Suppressor macrophage treated with lipopolysaccharide for 4 hours (primary cell): Measurements from ENCODE around the gene FAM171A1.
A peak's percentile ranks its signal among the peaks of the same experiment; 100 is the strongest.
"Not testable (repeated sequence)": the region's sequence is repeated elsewhere in the genome, so short reads cannot be mapped to it uniquely, and the experiment has no call there.

Experiments used
- DNase-seq: peaks from one replicate; pipeline ENCODE4 v3.0.0-alpha.2; 2020

Gene FAM171A1

GRCh38 chr10:15344256-15344875, 26.7 kb downstream of the FAM171A1 start:
- no peak for DNase-seq

- no peak for DNase-seq
Measured at GRCh38 chr10:15342970-15343369, 28.1 kb downstream of the FAM171A1 start.

GRCh38 chr10:15341502-15342128, 29.5 kb downstream of the FAM171A1 start:
- DNase-seq, result no peak

- DNase-seq, result no peak
Measured at GRCh38 chr10:15339892-15340291, 31.2 kb downstream of the FAM171A1 start.

GRCh38 chr10:15337441-15337923, 33.6 kb downstream of the FAM171A1 start:
- DNase-seq, result not testable (repeated sequence)

- no peak for DNase-seq
Measured at GRCh38 chr10:15336211-15336610, 34.9 kb downstream of the FAM171A1 start.

- DNase-seq, result no peak
Measured at GRCh38 chr10:15335508-15335907, 35.6 kb downstream of the FAM171A1 start.

GRCh38 chr10:15334650-15335323, 36.3 kb downstream of the FAM171A1 start:
- no peak for DNase-seq

- no peak for DNase-seq
Measured at GRCh38 chr10:15333909-15334649, 37.0 kb downstream of the FAM171A1 start.

GRCh38 chr10:15333181-15333580, 37.9 kb downstream of the FAM171A1 start:
- not testable (repeated sequence) for DNase-seq

- DNase-seq, result no peak
Measured at GRCh38 chr10:15331461-15331860, 39.6 kb downstream of the FAM171A1 start.

- no peak for DNase-seq
Measured at GRCh38 chr10:15329437-15329836, 41.7 kb downstream of the FAM171A1 start.

- no peak for DNase-seq
Measured at GRCh38 chr10:15325944-15326284, 45.2 kb downstream of the FAM171A1 start.

GRCh38 chr10:15325243-15325943, 45.7 kb downstream of the FAM171A1 start:
- DNase-seq, result peak; percentile 3

GRCh38 chr10:15324611-15325010, 46.5 kb downstream of the FAM171A1 start:
- DNase-seq, result no peak

- DNase-seq, result no peak
Measured at GRCh38 chr10:15324113-15324512, 47.0 kb downstream of the FAM171A1 start.

GRCh38 chr10:15322356-15322755, 48.7 kb downstream of the FAM171A1 start:
- no peak for DNase-seq

GRCh38 chr10:15321431-15322341, 49.4 kb downstream of the FAM171A1 start:
- DNase-seq, result no peak

- DNase-seq, result no peak
Measured at GRCh38 chr10:15320522-15321203, 50.4 kb downstream of the FAM171A1 start.

- DNase-seq, result no peak
Measured at GRCh38 chr10:15320118-15320517, 51.0 kb downstream of the FAM171A1 start.

GRCh38 chr10:15316871-15317464, 54.1 kb downstream of the FAM171A1 start:
- DNase-seq, result no peak
